ENCODE measurements around the gene LIFR. TPM values are rescaled to one million over a fixed set of nuclear protein-coding genes. Genes with fewer than 3 reads are reported as not detected.

Gene LIFR
- polyA plus RNA-seq, 2 of the 4 experiments (the other 2 are of a cell fraction), result 3.8 to 7.9 TPM

DNA sequence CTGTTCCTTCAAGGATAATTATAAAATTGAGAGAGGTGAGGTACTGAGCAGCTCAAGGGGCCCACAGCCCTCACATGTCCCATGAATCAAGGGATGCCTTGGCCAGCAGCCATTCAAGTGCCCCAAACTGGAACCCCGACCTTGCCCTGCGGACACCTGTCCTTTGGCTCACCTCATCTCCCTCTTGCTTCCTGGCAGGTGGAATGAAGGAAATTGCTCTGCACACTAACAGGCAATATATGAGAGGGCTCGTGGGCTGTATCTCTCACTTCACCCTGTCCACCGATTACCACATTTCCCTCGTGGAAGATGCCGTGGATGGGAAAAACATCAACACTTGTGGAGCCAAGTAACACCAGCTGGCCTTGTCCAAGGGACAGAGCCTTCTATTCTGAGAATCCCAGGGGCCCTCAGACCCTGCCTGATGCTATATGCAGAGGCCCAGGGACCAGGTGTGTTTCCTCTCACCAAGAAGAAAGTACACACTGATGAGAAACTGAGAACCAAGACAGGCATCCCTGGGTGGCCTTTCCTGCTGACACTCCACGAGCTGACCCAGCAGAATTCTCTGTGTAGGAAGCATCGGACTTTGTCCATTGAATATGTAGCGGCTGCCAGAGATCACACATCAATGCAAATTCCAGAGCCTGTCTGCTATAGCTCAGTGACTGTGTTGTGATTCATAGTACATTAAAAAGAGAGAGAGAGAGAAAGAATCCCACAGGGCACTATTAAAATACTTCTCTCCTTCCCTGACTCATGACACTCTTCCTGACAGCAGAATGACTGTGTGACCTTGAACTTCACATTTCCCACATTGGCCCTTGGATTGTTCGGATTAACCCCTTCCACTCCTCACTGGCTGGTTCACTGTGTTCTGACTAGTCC is 92.6 kb downstream of the LIFR start:
- H3K4me2 ChIP-seq, result peak overlapping the region; percentile 74
- peak; percentile 61 for FAIRE-seq
- H3K9me3 ChIP-seq, result no peaks in the 10 kb centered on the region
- CTCF ChIA-PET, result interaction anchor here (0.7 to 8.2 kb wide), 9 partner anchors 11 to 458 kb away, joined by 3 to 74 read pairs (median 5); no protein-coding TSS in a partner anchor
- POLR2A ChIA-PET, result interaction anchor here (0.8 kb wide), 1 partner anchor 344 kb away, joined by 3 read pairs; no protein-coding TSS in a partner anchor
- DNase-seq (ENCODE audit: low read depth in 1 of 2, low spot score in 1 of 2), result peak; percentile 57 to 82
- peak; percentile 79 to 87 for ATAC-seq
- WGBS (ENCODE audit: missing lambda C conversion rate), result 35% methylated on average over 10 of the region's 10 CpGs
- peak overlapping the region; percentile 73 to 85 for H3K27ac ChIP-seq
- H3K4me3 ChIP-seq, result no peak overlapping the region
- peaks cover 61% of the 10 kb centered on the region for H3K4me1 ChIP-seq
- TF ChIP-seq, protein P1, sequence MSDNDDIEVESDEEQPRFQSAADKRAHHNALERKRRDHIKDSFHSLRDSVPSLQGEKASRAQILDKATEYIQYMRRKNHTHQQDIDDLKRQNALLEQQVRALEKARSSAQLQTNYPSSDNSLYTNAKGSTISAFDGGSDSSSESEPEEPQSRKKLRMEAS (IDR thresholded peaks at IDR 0.05), result peak; percentile 63
- peak; percentile 86; a peak in 4 of 5 replicates for TF ChIP-seq JUN (IDR thresholded peaks at IDR 0.05)
- TF ChIP-seq JUNB (IDR thresholded peaks at IDR 0.05), result peak; percentile 96
- no peak for TF ChIP-seq RARB (CRISPR knock-in tag; IDR thresholded peaks at IDR 0.05)
- no peak for TF ChIP-seq HOXA7 (CRISPR knock-in tag; IDR thresholded peaks at IDR 0.05)
- no peak for TF ChIP-seq HEYL (CRISPR knock-in tag; IDR thresholded peaks at IDR 0.05)
- TF ChIP-seq, protein P2, sequence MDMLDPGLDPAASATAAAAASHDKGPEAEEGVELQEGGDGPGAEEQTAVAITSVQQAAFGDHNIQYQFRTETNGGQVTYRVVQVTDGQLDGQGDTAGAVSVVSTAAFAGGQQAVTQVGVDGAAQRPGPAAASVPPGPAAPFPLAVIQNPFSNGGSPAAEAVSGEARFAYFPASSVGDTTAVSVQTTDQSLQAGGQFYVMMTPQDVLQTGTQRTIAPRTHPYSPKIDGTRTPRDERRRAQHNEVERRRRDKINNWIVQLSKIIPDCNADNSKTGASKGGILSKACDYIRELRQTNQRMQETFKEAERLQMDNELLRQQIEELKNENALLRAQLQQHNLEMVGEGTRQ (IDR thresholded peaks at IDR 0.05), result no peak
- TF ChIP-seq CBX2 (IDR thresholded peaks at IDR 0.05; ENCODE audit: borderline replicate concordance, low read depth), result no peak
- TF ChIP-seq EP300 (IDR thresholded peaks at IDR 0.05), result peak; percentile 61 to 83; a peak in 3 of 5 replicates
- TF ChIP-seq, protein P3, sequence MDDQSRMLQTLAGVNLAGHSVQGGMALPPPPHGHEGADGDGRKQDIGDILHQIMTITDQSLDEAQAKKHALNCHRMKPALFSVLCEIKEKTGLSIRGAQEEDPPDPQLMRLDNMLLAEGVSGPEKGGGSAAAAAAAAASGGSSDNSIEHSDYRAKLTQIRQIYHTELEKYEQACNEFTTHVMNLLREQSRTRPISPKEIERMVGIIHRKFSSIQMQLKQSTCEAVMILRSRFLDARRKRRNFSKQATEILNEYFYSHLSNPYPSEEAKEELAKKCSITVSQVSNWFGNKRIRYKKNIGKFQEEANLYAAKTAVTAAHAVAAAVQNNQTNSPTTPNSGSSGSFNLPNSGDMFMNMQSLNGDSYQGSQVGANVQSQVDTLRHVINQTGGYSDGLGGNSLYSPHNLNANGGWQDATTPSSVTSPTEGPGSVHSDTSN (IDR thresholded peaks at IDR 0.05), result peak; percentile 60
- TF ChIP-seq, protein P4, sequence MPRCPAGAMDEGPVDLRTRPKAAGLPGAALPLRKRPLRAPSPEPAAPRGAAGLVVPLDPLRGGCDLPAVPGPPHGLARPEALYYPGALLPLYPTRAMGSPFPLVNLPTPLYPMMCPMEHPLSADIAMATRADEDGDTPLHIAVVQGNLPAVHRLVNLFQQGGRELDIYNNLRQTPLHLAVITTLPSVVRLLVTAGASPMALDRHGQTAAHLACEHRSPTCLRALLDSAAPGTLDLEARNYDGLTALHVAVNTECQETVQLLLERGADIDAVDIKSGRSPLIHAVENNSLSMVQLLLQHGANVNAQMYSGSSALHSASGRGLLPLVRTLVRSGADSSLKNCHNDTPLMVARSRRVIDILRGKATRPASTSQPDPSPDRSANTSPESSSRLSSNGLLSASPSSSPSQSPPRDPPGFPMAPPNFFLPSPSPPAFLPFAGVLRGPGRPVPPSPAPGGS (IDR thresholded peaks at IDR 0.05), result peak; percentile 53; the same call in 1 of the 3 replicates
- no peak for TF ChIP-seq HOXB13 (CRISPR knock-in tag; IDR thresholded peaks at IDR 0.05; ENCODE audit: low read depth)
- peak; percentile 96 for TF ChIP-seq FOSL2 (IDR thresholded peaks at IDR 0.05)
- peak; percentile 97 for TF ChIP-seq FOSL2 (CRISPR knock-in tag; IDR thresholded peaks at IDR 0.05)
- no peak for TF ChIP-seq HDAC2 (IDR thresholded peaks at IDR 0.05)
- TF ChIP-seq, protein P5, sequence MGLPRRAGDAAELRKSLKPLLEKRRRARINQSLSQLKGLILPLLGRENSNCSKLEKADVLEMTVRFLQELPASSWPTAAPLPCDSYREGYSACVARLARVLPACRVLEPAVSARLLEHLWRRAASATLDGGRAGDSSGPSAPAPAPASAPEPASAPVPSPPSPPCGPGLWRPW (IDR thresholded peaks at IDR 0.05), result no peak
- TF ChIP-seq NFE2L2 (conservative IDR thresholded peaks at IDR 0.05; ENCODE audit: low read length), result no peak
- TF ChIP-seq ESRRA (IDR thresholded peaks at IDR 0.05; ENCODE audit: borderline replicate concordance, low read length), result peak; percentile 98
- no peak for TF ChIP-seq NR3C1 (IDR thresholded peaks at IDR 0.05)
- TF ChIP-seq SREBF2 (IDR thresholded peaks at IDR 0.05), result no peak
- no peak for TF ChIP-seq ZFP36 (IDR thresholded peaks at IDR 0.05; ENCODE audit: borderline replicate concordance, partially characterized antibody)
- TF ChIP-seq PHF8 (IDR thresholded peaks at IDR 0.05; ENCODE audit: borderline replicate concordance, low read depth), result no peak
- no peak for TF ChIP-seq KDM1A (IDR thresholded peaks at IDR 0.05; ENCODE audit: low read depth)
- TF ChIP-seq, protein P6, sequence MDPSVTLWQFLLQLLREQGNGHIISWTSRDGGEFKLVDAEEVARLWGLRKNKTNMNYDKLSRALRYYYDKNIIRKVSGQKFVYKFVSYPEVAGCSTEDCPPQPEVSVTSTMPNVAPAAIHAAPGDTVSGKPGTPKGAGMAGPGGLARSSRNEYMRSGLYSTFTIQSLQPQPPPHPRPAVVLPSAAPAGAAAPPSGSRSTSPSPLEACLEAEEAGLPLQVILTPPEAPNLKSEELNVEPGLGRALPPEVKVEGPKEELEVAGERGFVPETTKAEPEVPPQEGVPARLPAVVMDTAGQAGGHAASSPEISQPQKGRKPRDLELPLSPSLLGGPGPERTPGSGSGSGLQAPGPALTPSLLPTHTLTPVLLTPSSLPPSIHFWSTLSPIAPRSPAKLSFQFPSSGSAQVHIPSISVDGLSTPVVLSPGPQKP (IDR thresholded peaks at IDR 0.05; ENCODE audit: low read depth, low read length), result no peak
- TF ChIP-seq ZC3H11A (IDR thresholded peaks at IDR 0.05), result no peak
- no peak for TF ChIP-seq EHMT2 (IDR thresholded peaks at IDR 0.05; ENCODE audit: low read depth)
- no peak for TF ChIP-seq RFX5 (IDR thresholded peaks at IDR 0.05)
- no peak for TF ChIP-seq POLR2AphosphoS2 (conservative IDR thresholded peaks at IDR 0.05; ENCODE audit: low read length)
- TF ChIP-seq, protein P7, sequence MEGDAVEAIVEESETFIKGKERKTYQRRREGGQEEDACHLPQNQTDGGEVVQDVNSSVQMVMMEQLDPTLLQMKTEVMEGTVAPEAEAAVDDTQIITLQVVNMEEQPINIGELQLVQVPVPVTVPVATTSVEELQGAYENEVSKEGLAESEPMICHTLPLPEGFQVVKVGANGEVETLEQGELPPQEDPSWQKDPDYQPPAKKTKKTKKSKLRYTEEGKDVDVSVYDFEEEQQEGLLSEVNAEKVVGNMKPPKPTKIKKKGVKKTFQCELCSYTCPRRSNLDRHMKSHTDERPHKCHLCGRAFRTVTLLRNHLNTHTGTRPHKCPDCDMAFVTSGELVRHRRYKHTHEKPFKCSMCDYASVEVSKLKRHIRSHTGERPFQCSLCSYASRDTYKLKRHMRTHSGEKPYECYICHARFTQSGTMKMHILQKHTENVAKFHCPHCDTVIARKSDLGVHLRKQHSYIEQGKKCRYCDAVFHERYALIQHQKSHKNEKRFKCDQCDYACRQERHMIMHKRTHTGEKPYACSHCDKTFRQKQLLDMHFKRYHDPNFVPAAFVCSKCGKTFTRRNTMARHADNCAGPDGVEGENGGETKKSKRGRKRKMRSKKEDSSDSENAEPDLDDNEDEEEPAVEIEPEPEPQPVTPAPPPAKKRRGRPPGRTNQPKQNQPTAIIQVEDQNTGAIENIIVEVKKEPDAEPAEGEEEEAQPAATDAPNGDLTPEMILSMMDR (IDR thresholded peaks at IDR 0.05), result no peak
- TF ChIP-seq, protein P8, sequence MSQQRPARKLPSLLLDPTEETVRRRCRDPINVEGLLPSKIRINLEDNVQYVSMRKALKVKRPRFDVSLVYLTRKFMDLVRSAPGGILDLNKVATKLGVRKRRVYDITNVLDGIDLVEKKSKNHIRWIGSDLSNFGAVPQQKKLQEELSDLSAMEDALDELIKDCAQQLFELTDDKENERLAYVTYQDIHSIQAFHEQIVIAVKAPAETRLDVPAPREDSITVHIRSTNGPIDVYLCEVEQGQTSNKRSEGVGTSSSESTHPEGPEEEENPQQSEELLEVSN (IDR thresholded peaks at IDR 0.05; ENCODE audit: borderline replicate concordance, low read depth), result no peak
- TF ChIP-seq RNF2 (IDR thresholded peaks at IDR 0.05; ENCODE audit: borderline replicate concordance, low read depth), result no peak
- no peak for TF ChIP-seq EHF (CRISPR knock-in tag; IDR thresholded peaks at IDR 0.05)
- no peak for TF ChIP-seq CHD2 (IDR thresholded peaks at IDR 0.05; ENCODE audit: low read length, partially characterized antibody)
- TF ChIP-seq MAZ (IDR thresholded peaks at IDR 0.05; ENCODE audit: borderline replicate concordance, low read depth, low read length), result no peak

Measured in A549 (cell line).